HepG2 (cell line): ENCODE data around the gene SIK2. TPM values are rescaled to one million over a fixed set of nuclear protein-coding genes. Genes with fewer than 3 reads are reported as not detected.
A peak's percentile ranks its signal among the peaks of the same experiment; 100 is the strongest.

Source experiments
- FOXK2 ChIP-seq: fragments of 450-650 bp; IDR thresholded peaks from 2 replicates; pipeline ENCODE4 v1.6.1; 2016
- HHEX ChIP-seq: IDR thresholded peaks from 2 replicates; pipeline ENCODE4 v1.6.1; 2016; ENCODE audit warnings: control low read depth
- MAF1 ChIP-seq: sonication (generic); formaldehyde crosslinking; IDR thresholded peaks from 2 replicates; pipeline ENCODE4 v1.5.0; 2020; ENCODE audit warnings: missing genetic modification reagents, borderline replicate concordance
- MTA3 ChIP-seq: sonication (generic); formaldehyde crosslinking; IDR thresholded peaks from 2 replicates; pipeline ENCODE4 v1.4.0; 2020; ENCODE audit warnings: missing genetic modification reagents
- NFE2L1 ChIP-seq: sonication (generic); formaldehyde crosslinking; IDR thresholded peaks from 2 replicates; pipeline ENCODE4 v1.4.0; 2020; ENCODE audit warnings: missing genetic modification reagents, mild to moderate bottlenecking, borderline replicate concordance
- NRL ChIP-seq: sonication (generic); formaldehyde crosslinking; IDR thresholded peaks from 2 replicates; pipeline ENCODE4 v1.5.0; 2020; ENCODE audit warnings: missing genetic modification reagents, mild to moderate bottlenecking, moderate library complexity, borderline replicate concordance
- SUZ12 ChIP-seq: fragments of 150-350 bp; IDR thresholded peaks from 2 replicates; pipeline ENCODE4 v1.6.1; 2014; ENCODE audit warnings: low read depth, low read length
- ZBTB42 ChIP-seq: sonication (generic); formaldehyde crosslinking; IDR thresholded peaks from 2 replicates; pipeline ENCODE4 v1.5.0; 2020; ENCODE audit warnings: mild to moderate bottlenecking, missing genetic modification reagents
- ZFAT ChIP-seq: sonication (generic); formaldehyde crosslinking; conservative IDR thresholded peaks from 2 replicates; pipeline ENCODE4 v1.8.1; 2023; ENCODE audit warnings: missing genetic modification reagents, inconsistent platforms
- ZMAT3 ChIP-seq: sonication (generic); formaldehyde crosslinking; conservative IDR thresholded peaks from 2 replicates; pipeline ENCODE4 v1.7.0; 2021; ENCODE audit warnings: missing genetic modification reagents
- ZNF350 ChIP-seq: sonication (generic); formaldehyde crosslinking; IDR thresholded peaks from 2 replicates; pipeline ENCODE4 v1.4.0; 2020; ENCODE audit warnings: mild to moderate bottlenecking, low read depth, missing genetic modification reagents, borderline replicate concordance
- ZNF564 ChIP-seq: sonication (generic); formaldehyde crosslinking; IDR thresholded peaks from 2 replicates; pipeline ENCODE4 v1.8.1; 2023; ENCODE audit warnings: mild to moderate bottlenecking, missing genetic modification reagents
- ZNF672 ChIP-seq: sonication (generic); formaldehyde crosslinking; IDR thresholded peaks from 2 replicates; pipeline ENCODE4 v1.8.1; 2022; ENCODE audit warnings: missing genetic modification reagents
- ZNF713 ChIP-seq: sonication (generic); formaldehyde crosslinking; IDR thresholded peaks from 2 replicates; pipeline ENCODE4 v1.4.0; 2020; ENCODE audit warnings: mild to moderate bottlenecking, missing genetic modification reagents
- ZNF773 ChIP-seq: sonication (generic); formaldehyde crosslinking; IDR thresholded peaks from 2 replicates; pipeline ENCODE4 v1.4.0; 2020; ENCODE audit warnings: missing genetic modification reagents, borderline replicate concordance
- ZNF792 ChIP-seq: IDR thresholded peaks from 2 replicates; pipeline ENCODE4 v1.6.1; 2016
- ZNF878 ChIP-seq: sonication (generic); formaldehyde crosslinking; IDR thresholded peaks from 2 replicates; pipeline ENCODE4 v1.8.1; 2023; ENCODE audit warnings: mild to moderate bottlenecking, missing genetic modification reagents, moderate library complexity
- polyA plus RNA-seq, 8 experiments: library from polyadenylated mRNA; depleted of rRNA in 3 of 8; stranded (reverse) in 7 of 8; unstranded in 1 of 8; fragments of >200 nt; fragmentation: Illumina TruSeq in 4 of 8; extraction: Trizol in 4 of 8; gene quantifications; 2 replicates each; pipeline versions ENCODE4 v1.2.1 to v1.2.3, GENCODE V29; 2011 to 2016; ENCODE audit warnings: low read depth in 4 of 8, missing spikeins in 1 of 8, mixed read lengths in 1 of 8; ENCODE audit not compliant: insufficient read depth in 1 of 8
- total RNA-seq, 5 experiments: library from RNA; depleted of rRNA; stranded (reverse); fragments of >200 nt; fragmentation: Illumina TruSeq; extraction: Trizol; gene quantifications; 2 replicates each; pipeline ENCODE4 v1.2.3, GENCODE V29; 2016; ENCODE audit warnings: low read depth in 1 of 5
- TF ChIP-seq, protein P1 (sequence below): sonication (generic); formaldehyde crosslinking; IDR thresholded peaks from 2 replicates; pipeline ENCODE4; 2020; ENCODE audit warnings: missing genetic modification reagents, mild to moderate bottlenecking, borderline replicate concordance
- TF ChIP-seq, protein P2 (sequence below): sonication (generic); formaldehyde crosslinking; IDR thresholded peaks from 2 replicates; pipeline ENCODE4 v1.4.0; 2020; ENCODE audit warnings: missing genetic modification reagents
- TF ChIP-seq, protein P3 (sequence below): sonication (generic); formaldehyde crosslinking; IDR thresholded peaks from 2 replicates; pipeline ENCODE4 v1.4.0; 2020; ENCODE audit warnings: mild to moderate bottlenecking, missing genetic modification reagents
- TF ChIP-seq, protein P4 (sequence below): sonication (generic); formaldehyde crosslinking; IDR thresholded peaks from 2 replicates; pipeline ENCODE4 v1.4.0; 2020; ENCODE audit warnings: missing genetic modification reagents

SIK2 gene
- total and polyA plus RNA-seq, 2 of the 13 experiments (the other 11 are each of a cell fraction or from before 2014, with no cell fraction given): 8.1 to 15.4 TPM

DNA sequence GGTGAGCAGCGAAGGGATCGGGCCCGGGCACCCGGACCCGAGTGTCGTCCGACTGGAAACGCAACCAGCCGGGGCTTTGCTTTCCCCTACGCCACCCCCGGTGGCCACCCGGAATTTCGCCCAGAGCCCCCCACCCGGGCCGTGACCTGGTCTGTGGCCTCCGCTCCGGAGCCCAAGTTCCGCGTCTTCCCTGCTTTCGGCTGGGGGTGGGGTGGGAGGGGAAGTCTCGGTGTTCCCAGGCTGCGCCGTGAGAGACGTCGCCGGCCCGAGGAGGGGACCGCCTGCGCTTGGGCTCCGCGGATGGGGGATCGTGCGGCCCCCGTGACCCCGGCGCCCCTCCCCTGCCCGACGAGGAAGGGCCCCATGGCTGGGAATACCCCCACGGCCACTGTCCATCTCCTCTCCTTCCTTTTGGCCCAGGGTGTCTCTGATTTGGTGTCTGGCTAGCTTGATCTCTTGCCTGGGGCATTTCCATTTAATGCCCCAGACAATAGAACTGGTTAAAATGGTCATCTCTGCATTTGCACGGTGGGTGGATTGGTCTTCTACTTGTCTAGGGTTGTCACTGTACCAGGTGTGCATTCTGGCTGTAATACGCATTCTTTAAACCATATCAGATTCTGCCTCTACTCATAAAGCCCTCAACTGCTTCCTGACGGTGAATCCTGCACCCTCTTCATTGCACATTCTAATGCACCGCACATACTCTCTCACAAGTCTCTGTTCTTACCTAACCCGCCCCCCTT is 789 bp downstream of the SIK2 start (continued):
- TF ChIP-seq, protein P1, sequence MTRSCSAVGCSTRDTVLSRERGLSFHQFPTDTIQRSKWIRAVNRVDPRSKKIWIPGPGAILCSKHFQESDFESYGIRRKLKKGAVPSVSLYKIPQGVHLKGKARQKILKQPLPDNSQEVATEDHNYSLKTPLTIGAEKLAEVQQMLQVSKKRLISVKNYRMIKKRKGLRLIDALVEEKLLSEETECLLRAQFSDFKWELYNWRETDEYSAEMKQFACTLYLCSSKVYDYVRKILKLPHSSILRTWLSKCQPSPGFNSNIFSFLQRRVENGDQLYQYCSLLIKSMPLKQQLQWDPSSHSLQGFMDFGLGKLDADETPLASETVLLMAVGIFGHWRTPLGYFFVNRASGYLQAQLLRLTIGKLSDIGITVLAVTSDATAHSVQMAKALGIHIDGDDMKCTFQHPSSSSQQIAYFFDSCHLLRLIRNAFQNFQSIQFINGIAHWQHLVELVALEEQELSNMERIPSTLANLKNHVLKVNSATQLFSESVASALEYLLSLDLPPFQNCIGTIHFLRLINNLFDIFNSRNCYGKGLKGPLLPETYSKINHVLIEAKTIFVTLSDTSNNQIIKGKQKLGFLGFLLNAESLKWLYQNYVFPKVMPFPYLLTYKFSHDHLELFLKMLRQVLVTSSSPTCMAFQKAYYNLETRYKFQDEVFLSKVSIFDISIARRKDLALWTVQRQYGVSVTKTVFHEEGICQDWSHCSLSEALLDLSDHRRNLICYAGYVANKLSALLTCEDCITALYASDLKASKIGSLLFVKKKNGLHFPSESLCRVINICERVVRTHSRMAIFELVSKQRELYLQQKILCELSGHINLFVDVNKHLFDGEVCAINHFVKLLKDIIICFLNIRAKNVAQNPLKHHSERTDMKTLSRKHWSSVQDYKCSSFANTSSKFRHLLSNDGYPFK (CRISPR knock-in tag): no peak
- TF ChIP-seq ZFAT (CRISPR knock-in tag) (no peak), ZBTB42 (no peak), ZNF773 (CRISPR knock-in tag) (no peak), ZNF350 (CRISPR knock-in tag) (no peak), FOXK2 (no peak), MTA3 (no peak), SUZ12 (no peak), NRL (CRISPR knock-in tag) (0 out of 2 replicates have a peak, but pooled peaks have one; percentile 3), HHEX (CRISPR knock-in tag) (no peak), ZNF564 (CRISPR knock-in tag) (peak; percentile 83), ZNF792 (CRISPR knock-in tag) (no peak), ZNF878 (CRISPR knock-in tag) (no peak), MAF1 (no peak), NFE2L1 (CRISPR knock-in tag) (no peak), ZMAT3 (CRISPR knock-in tag) (no peak), ZNF713 (CRISPR knock-in tag) (no peak), ZNF672 (CRISPR knock-in tag) (no peak)
- TF ChIP-seq, protein P2, sequence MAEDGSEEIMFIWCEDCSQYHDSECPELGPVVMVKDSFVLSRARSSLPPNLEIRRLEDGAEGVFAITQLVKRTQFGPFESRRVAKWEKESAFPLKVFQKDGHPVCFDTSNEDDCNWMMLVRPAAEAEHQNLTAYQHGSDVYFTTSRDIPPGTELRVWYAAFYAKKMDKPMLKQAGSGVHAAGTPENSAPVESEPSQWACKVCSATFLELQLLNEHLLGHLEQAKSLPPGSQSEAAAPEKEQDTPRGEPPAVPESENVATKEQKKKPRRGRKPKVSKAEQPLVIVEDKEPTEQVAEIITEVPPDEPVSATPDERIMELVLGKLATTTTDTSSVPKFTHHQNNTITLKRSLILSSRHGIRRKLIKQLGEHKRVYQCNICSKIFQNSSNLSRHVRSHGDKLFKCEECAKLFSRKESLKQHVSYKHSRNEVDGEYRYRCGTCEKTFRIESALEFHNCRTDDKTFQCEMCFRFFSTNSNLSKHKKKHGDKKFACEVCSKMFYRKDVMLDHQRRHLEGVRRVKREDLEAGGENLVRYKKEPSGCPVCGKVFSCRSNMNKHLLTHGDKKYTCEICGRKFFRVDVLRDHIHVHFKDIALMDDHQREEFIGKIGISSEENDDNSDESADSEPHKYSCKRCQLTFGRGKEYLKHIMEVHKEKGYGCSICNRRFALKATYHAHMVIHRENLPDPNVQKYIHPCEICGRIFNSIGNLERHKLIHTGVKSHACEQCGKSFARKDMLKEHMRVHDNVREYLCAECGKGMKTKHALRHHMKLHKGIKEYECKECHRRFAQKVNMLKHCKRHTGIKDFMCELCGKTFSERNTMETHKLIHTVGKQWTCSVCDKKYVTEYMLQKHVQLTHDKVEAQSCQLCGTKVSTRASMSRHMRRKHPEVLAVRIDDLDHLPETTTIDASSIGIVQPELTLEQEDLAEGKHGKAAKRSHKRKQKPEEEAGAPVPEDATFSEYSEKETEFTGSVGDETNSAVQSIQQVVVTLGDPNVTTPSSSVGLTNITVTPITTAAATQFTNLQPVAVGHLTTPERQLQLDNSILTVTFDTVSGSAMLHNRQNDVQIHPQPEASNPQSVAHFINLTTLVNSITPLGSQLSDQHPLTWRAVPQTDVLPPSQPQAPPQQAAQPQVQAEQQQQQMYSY: peak; percentile 77; the same call in 1 of the 2 replicates
- TF ChIP-seq, protein P3, sequence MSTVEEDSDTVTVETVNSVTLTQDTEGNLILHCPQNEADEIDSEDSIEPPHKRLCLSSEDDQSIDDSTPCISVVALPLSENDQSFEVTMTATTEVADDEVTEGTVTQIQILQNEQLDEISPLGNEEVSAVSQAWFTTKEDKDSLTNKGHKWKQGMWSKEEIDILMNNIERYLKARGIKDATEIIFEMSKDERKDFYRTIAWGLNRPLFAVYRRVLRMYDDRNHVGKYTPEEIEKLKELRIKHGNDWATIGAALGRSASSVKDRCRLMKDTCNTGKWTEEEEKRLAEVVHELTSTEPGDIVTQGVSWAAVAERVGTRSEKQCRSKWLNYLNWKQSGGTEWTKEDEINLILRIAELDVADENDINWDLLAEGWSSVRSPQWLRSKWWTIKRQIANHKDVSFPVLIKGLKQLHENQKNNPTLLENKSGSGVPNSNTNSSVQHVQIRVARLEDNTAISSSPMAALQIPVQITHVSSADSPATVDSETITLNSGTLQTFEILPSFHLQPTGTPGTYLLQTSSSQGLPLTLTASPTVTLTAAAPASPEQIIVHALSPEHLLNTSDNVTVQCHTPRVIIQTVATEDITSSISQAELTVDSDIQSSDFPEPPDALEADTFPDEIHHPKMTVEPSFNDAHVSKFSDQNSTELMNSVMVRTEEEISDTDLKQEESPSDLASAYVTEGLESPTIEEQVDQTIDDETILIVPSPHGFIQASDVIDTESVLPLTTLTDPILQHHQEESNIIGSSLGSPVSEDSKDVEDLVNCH (CRISPR knock-in tag): no peak
- TF ChIP-seq, protein P4, sequence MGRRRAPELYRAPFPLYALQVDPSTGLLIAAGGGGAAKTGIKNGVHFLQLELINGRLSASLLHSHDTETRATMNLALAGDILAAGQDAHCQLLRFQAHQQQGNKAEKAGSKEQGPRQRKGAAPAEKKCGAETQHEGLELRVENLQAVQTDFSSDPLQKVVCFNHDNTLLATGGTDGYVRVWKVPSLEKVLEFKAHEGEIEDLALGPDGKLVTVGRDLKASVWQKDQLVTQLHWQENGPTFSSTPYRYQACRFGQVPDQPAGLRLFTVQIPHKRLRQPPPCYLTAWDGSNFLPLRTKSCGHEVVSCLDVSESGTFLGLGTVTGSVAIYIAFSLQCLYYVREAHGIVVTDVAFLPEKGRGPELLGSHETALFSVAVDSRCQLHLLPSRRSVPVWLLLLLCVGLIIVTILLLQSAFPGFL (CRISPR knock-in tag): no peak
